SK-N-SH (cell line): Measurements from ENCODE around the gene RECK.

Experiments used
- CHD2 ChIP-seq: fragments of 150-350 bp; IDR thresholded peaks from 2 replicates; pipeline ENCODE4 v1.6.1; 2018; ENCODE audit warnings: low read length; ENCODE audit not compliant: partially characterized antibody
- CTCF ChIP-seq: fragments of 200-600 bp; sonication (generic); IDR thresholded peaks from 2 replicates; pipeline ENCODE4 v1.6.1; 2017; ENCODE audit warnings: antibody characterized with exemption, mild to moderate bottlenecking, moderate library complexity
- EP300 ChIP-seq, 2 experiments: IDR thresholded peaks; 2 replicates each; pipeline versions ENCODE4 v1.4.0 to v1.6.1; 2012; ENCODE audit warnings: borderline replicate concordance in 1 of 2, low read depth in 1 of 2, low read length in 1 of 2
- EZH2phosphoT487 ChIP-seq: fragments of 200-600 bp; sonication (generic); IDR thresholded peaks from 2 replicates; pipeline ENCODE4 v1.6.1; 2017; ENCODE audit warnings: low read depth, mixed run types, mild to moderate bottlenecking, antibody characterized with exemption, moderate library complexity, borderline replicate concordance
- FOSL2 ChIP-seq: IDR thresholded peaks from 2 replicates; pipeline ENCODE4 v1.4.0; 2012; ENCODE audit warnings: low read depth, mild to moderate bottlenecking, moderate library complexity, borderline replicate concordance
- JUND ChIP-seq: IDR thresholded peaks from 2 replicates; pipeline ENCODE4 v1.4.0; 2012
- MAX ChIP-seq: IDR thresholded peaks from 2 replicates; pipeline ENCODE4 v1.4.0; 2012; ENCODE audit warnings: low read depth
- MXI1 ChIP-seq: IDR thresholded peaks from 2 replicates; pipeline ENCODE4 v1.6.1; 2012; ENCODE audit warnings: mild to moderate bottlenecking, low read depth, low read length, improper control_type of control experiment
- RAD21 ChIP-seq: IDR thresholded peaks from 2 replicates; pipeline ENCODE4 v1.6.1; 2012; ENCODE audit warnings: mild to moderate bottlenecking, low read length
- SMC3 ChIP-seq: IDR thresholded peaks from 2 replicates; pipeline ENCODE4 v1.6.1; 2012; ENCODE audit warnings: low read depth, low read length, improper control_type of control experiment
- ZBTB33 ChIP-seq: IDR thresholded peaks from 2 replicates; pipeline ENCODE4 v1.4.0; 2012; ENCODE audit warnings: low read depth, borderline replicate concordance

GRCh38 chr9:36164372-36164771 lies 127.7 kb downstream of the RECK start:
- TF ChIP-seq MAX: no peak
- no peak for TF ChIP-seq CTCF
- TF ChIP-seq SMC3: no peak
- no peak for TF ChIP-seq ZBTB33
- no peak for TF ChIP-seq JUND
- no peak for TF ChIP-seq FOSL2
- no peak for TF ChIP-seq MXI1
- no peak for TF ChIP-seq CHD2
- no peak for TF ChIP-seq EZH2phosphoT487
- TF ChIP-seq EP300 (IDR thresholded peaks at IDR 0.05; ENCODE audit: borderline replicate concordance in 1 of 2, low read depth in 1 of 2, low read length in 1 of 2): no peak
- TF ChIP-seq RAD21: no peak
